B cell (primary cell): ENCODE data around the gene PRKCB. TPM values are rescaled to one million over a fixed set of nuclear protein-coding genes. Genes with fewer than 3 reads are reported as not detected.
A peak's percentile ranks its signal among the peaks of the same experiment; 100 is the strongest.

Source experiments
- ATAC-seq: fragments of 200-7000 bp; cut with Tn5 transposase; one replicate; pipeline ENCODE4 v1.10.0; 2021; ENCODE audit warnings: low read depth, mild to moderate bottlenecking, moderate number of reproducible peaks, moderate library complexity
- CTCF ChIA-PET: fragments of 350-600 bp; sonication (Branson Sonifier 250); formaldehyde crosslinking; loops from one replicate; lab custom pipeline; 2021; ENCODE audit warnings: antibody characterized with exemption, inconsistent platforms; lab: Charles Lee
- POLR2A ChIA-PET: fragments of 350-600 bp; sonication (Branson Sonifier 250); formaldehyde crosslinking; loops from one replicate; lab custom pipeline; 2021; ENCODE audit warnings: antibody characterized with exemption; lab: Charles Lee
- DNase-seq: peaks from one replicate; pipeline ENCODE4 v3.0.0; 2013
- H2AFZ ChIP-seq: 2 replicates; pipeline ENCODE4 v1.6.1; 2012; ENCODE audit warnings: mild to moderate bottlenecking, low read depth, low read length; ENCODE audit not compliant: insufficient read depth, poor library complexity, severe bottlenecking
- H3K27ac ChIP-seq, 2 donors: 1 replicate in 1 of 2; 2 replicates in 1 of 2; pipeline ENCODE4 v1.5.1; 2012 to 2013; ENCODE audit warnings: low read length in 2 of 2, mild to moderate bottlenecking in 2 of 2, moderate library complexity in 1 of 2
- H3K27me3 ChIP-seq, 4 experiments: fragments of 200-600 bp in 1 of 4; sonication (generic) in 1 of 4; replicated peaks in 1 of 4; 1 replicate in 2 of 4; 2 replicates in 2 of 4; pipeline versions ENCODE4 v1.6.1 to v1.7.0; 2013 to 2016; ENCODE audit warnings: low read length in 3 of 4, mild to moderate bottlenecking in 2 of 4, mixed read lengths in 1 of 4, moderate library complexity in 1 of 4; ENCODE audit not compliant: insufficient read depth in 4 of 4, control insufficient read depth in 3 of 4; ENCODE audit errors: control extremely low read depth in 1 of 4
- H3K36me3 ChIP-seq, 2 experiments: replicated peaks in 1 of 2; 1 replicate in 1 of 2; 2 replicates in 1 of 2; pipeline versions ENCODE4 v1.6.1 to v1.7.1; 2013; ENCODE audit warnings: low read length in 1 of 2; ENCODE audit not compliant: insufficient read depth in 2 of 2, control insufficient read depth in 1 of 2; ENCODE audit errors: control extremely low read depth in 1 of 2, extremely low read depth in 1 of 2
- H3K4me1 ChIP-seq, 2 donors: fragments of 200-600 bp in 1 of 2; sonication (generic) in 1 of 2; 1 replicate in 1 of 2; 2 replicates in 1 of 2; pipeline versions ENCODE4 v1.5.1 to v1.6.1; 2013 to 2017; ENCODE audit warnings: low read length in 2 of 2; ENCODE audit not compliant: control insufficient read depth in 2 of 2, insufficient read depth in 2 of 2
- H3K4me2 ChIP-seq: replicated peaks from 2 replicates; pipeline ENCODE3; 2012; ENCODE audit warnings: mild to moderate bottlenecking, low read depth, low read length; ENCODE audit not compliant: poor library complexity, severe bottlenecking
- H3K4me3 ChIP-seq, 5 experiments: fragments of 200-600 bp in 1 of 5; sonication (generic) in 1 of 5; 1 replicate in 3 of 5; 2 replicates in 2 of 5; pipeline versions ENCODE4 v1.5.1 to v1.7.0; 2011 to 2016; ENCODE audit warnings: low read length in 4 of 5, mild to moderate bottlenecking in 4 of 5, low read depth in 2 of 5, control low read depth in 1 of 5, moderate library complexity in 1 of 5; ENCODE audit not compliant: insufficient read depth in 1 of 5; ENCODE audit errors: control extremely low read depth in 1 of 5, extremely low read depth in 1 of 5
- H3K79me2 ChIP-seq: fragments of 200-600 bp; sonication (generic); one replicate; pipeline ENCODE4 v1.6.0; 2016; ENCODE audit warnings: low read length; ENCODE audit not compliant: control insufficient read depth, insufficient read depth
- H3K9ac ChIP-seq: fragments of 200-600 bp; sonication (generic); 2 replicates; pipeline ENCODE4 v1.6.1; 2017; ENCODE audit warnings: mild to moderate bottlenecking, low read length, moderate library complexity
- H3K9me3 ChIP-seq, 3 donors: one replicate each; pipeline versions ENCODE4 v1.6.1 to v1.7.1; 2013; ENCODE audit warnings: low read length in 2 of 3; ENCODE audit not compliant: control insufficient read depth in 2 of 3, insufficient read depth in 1 of 3; ENCODE audit errors: control extremely low read depth in 1 of 3
- H4K20me1 ChIP-seq: 2 replicates; pipeline ENCODE4 v1.6.0; 2012; ENCODE audit warnings: mild to moderate bottlenecking, low read length; ENCODE audit not compliant: insufficient read depth, control insufficient read depth, poor library complexity, severe bottlenecking
- H3K27ac Mint-ChIP-seq: one replicate; pipeline ENCODE4 v1.8.0; 2021; ENCODE audit warnings: mixed read lengths
- H3K27me3 Mint-ChIP-seq: one replicate; pipeline ENCODE4 v1.8.0; 2021; ENCODE audit warnings: mixed read lengths
- H3K4me1 Mint-ChIP-seq: one replicate; pipeline ENCODE4 v1.8.0; 2021; ENCODE audit warnings: mixed read lengths
- H3K4me3 Mint-ChIP-seq: one replicate; pipeline ENCODE4 v1.8.0; 2021; ENCODE audit warnings: mixed read lengths
- H3K9me3 Mint-ChIP-seq: one replicate; pipeline ENCODE4 v1.8.0; 2022; ENCODE audit warnings: mixed read lengths; ENCODE audit not compliant: insufficient read depth
- EZH2 ChIP-seq: IDR thresholded peaks from 2 replicates; pipeline ENCODE4 v1.6.1; 2012; ENCODE audit warnings: borderline replicate concordance, low read depth, mild to moderate bottlenecking, moderate library complexity, low read length; ENCODE audit not compliant: insufficient read depth, poor library complexity, severe bottlenecking
- WGBS: methylation state at CpG from one replicate; pipeline ENCODE4 v1.1.5; 2013; ENCODE audit warnings: missing lambda C conversion rate; ENCODE audit not compliant: insufficient coverage; 5-methylcytosine and 5-hydroxymethylcytosine counted together
- intact Hi-C: fragments of 100-400 bp; cut with micrococcal nuclease; formaldehyde crosslinking; loops from one replicate; pipeline ENCODE4 v1.10.0; 2022
- polyA plus RNA-seq: library from polyadenylated mRNA; depleted of rRNA; stranded (reverse); fragments of >200 nt; gene quantifications from 2 replicates; pipeline ENCODE4 v1.2.3, GENCODE V29; 2012
- total RNA-seq, 2 donors: library from RNA; stranded (reverse); fragments of 120-200 nt in 1 of 2; gene quantifications; 1 replicate in 1 of 2; 2 replicates in 1 of 2; pipeline versions ENCODE4 v1.2.3 to v1.2.4, GENCODE V29; 2013 to 2022
- TF ChIP-seq, protein P1 (sequence below): fragments of 200-600 bp; IDR thresholded peaks from one replicate; pipeline ENCODE4 v1.8.0; 2022; ENCODE audit warnings: antibody characterized with exemption, mild to moderate bottlenecking

Gene PRKCB
- total and polyA plus RNA-seq, 2 donors (not counting 1 experiment from before 2014, with no cell fraction given), result 106 to 373 TPM

DNA sequence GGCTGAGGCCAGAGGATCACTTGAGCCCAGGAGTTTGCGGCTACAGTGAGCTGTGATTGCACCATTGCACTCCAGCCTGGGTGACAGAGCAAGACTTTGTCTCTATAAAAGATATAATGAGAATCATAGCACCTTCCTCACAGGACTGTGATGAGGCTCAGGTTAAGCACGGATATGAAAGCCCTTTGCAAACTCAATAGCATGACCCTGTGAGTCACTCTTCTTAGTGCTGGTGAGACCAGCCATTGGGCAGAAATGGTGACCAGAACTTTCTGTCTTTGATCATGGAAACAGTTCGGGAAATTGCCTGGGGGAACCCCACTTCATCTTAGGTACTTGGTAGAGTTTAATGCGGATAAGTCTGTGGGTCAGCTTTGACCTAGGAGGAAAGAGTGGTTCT is 144.2 kb downstream of the PRKCB start:
- ChIA-PET POLR2A (no interaction called here), CTCF (interaction anchor here (0.6 to 1.4 kb wide), 3 partner anchors 10 to 177 kb away, joined by 3 to 4 read pairs (median 3); no protein-coding TSS in a partner anchor)
- Histone ChIP-seq H3K27me3 (no peaks in the 10 kb centered on the region), H3K9ac (no peak overlapping the region), H3K4me2 (no peak overlapping the region), H3K36me3 (peaks cover 9 to 34% of the 10 kb centered on the region in 2 experiments), H4K20me1 (peaks cover 85% of the 10 kb centered on the region), H3K27ac (peak overlapping the region in 1 of 2 donors; percentile 30), H2AFZ (no peak overlapping the region), H3K79me2 (peaks cover 91% of the 10 kb centered on the region), H3K4me3 (no peak overlapping the region), H3K9me3 (no peaks in the 10 kb centered on the region), H3K4me1 (peaks cover 23 to 28% of the 10 kb centered on the region in 2 donors)
- Mint-ChIP-seq H3K27ac (peak overlapping the region; percentile 54), H3K27me3 (no peaks in the 10 kb centered on the region), H3K4me1 (peaks cover 82% of the 10 kb centered on the region), H3K4me3 (no peak overlapping the region), H3K9me3 (no peaks in the 10 kb centered on the region)
- DNase-seq, result no peak
- TF ChIP-seq, protein P1, sequence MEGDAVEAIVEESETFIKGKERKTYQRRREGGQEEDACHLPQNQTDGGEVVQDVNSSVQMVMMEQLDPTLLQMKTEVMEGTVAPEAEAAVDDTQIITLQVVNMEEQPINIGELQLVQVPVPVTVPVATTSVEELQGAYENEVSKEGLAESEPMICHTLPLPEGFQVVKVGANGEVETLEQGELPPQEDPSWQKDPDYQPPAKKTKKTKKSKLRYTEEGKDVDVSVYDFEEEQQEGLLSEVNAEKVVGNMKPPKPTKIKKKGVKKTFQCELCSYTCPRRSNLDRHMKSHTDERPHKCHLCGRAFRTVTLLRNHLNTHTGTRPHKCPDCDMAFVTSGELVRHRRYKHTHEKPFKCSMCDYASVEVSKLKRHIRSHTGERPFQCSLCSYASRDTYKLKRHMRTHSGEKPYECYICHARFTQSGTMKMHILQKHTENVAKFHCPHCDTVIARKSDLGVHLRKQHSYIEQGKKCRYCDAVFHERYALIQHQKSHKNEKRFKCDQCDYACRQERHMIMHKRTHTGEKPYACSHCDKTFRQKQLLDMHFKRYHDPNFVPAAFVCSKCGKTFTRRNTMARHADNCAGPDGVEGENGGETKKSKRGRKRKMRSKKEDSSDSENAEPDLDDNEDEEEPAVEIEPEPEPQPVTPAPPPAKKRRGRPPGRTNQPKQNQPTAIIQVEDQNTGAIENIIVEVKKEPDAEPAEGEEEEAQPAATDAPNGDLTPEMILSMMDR, result no peak
- intact Hi-C loops, result no loop called here
- 92% methylated on average over 2 of the region's 4 CpGs for WGBS
- no peak for ATAC-seq

DNA sequence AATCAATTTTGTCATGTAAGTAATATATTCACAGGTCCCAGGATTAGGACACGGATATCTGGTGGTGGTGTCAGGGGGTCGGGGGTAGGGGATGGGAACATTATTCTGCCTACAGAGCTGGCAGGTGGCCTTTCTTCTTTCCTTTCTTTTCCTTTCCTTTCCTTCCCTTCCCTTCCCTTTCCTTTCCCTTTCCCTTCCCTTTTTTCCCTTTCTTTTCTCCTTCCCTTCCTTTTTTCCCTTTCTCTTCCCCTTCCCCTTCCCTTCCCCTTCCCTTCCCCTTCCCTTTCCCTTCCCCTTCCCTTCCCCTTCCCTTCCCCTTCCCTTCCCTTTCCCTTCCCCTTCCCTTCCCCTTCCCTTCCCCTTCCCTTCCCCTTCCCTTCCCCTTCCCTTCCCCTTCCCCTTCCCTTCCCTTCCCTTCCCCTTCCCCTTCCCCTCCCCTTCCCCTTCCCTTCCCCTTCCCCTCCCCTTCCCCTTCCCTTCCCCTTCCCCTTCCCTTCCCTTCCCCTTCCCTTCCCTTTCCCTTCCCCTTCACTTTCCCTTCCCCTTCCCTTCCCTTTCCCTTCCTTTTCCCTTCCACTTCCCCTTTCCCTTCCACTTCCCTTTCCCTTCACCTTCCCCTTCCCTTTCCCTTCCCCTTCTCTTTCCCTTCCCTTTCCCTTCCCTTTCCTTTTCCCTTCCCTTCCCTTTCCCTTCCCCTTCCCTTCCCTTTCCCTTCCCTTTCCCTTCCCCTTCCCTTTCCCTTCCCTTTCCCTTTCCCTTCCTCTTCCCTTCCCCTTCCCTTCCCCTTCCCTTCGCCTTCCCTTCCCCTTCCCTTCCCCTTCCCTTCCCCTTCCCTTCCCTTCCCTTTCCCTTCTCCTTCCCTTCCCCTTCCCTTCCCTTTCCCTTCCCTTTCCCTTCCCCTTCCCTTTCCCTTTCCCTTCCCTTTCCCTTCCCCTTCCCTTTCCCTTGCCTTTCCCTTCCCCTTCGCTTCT is 145.9 kb downstream of the PRKCB start:
- Mint-ChIP-seq H3K9me3 (no peaks in the 10 kb centered on the region), H3K27ac (peak overlapping the region; percentile 67), H3K4me3 (no peak overlapping the region), H3K4me1 (peaks cover 75% of the 10 kb centered on the region), H3K27me3 (no peaks in the 10 kb centered on the region)
- Histone ChIP-seq H3K27me3 (no peaks in the 10 kb centered on the region), H3K4me2 (no peak overlapping the region), H3K4me1 (peaks cover 7 to 10% of the 10 kb centered on the region in 2 donors), H4K20me1 (peaks cover 78% of the 10 kb centered on the region), H3K9ac (no peak overlapping the region), H3K79me2 (peaks cover 87% of the 10 kb centered on the region), H3K4me3 (no peak overlapping the region), H3K36me3 (peaks cover 7 to 34% of the 10 kb centered on the region in 2 experiments), H3K9me3 (no peaks in the 10 kb centered on the region), H3K27ac (no peak overlapping the region), H2AFZ (no peak overlapping the region)
- no peak for DNase-seq
- ATAC-seq, result no peak
- intact Hi-C loops, result no loop called here
- TF ChIP-seq, protein P1, result no peak
- TF ChIP-seq EZH2, result no peak
- CTCF ChIA-PET, result interaction anchor here (1.4 kb wide), 1 partner anchor 178 kb away, joined by 4 read pairs; no protein-coding TSS in a partner anchor
- POLR2A ChIA-PET, result no interaction called here
- WGBS, result 100% methylated on average over 1 of the region's 4 CpGs
